A549 treated with AZD9567 at 1 μM for 4 hours (cell line): ENCODE data around the gene GMFB. TPM values are rescaled to one million over a fixed set of nuclear protein-coding genes. Genes with fewer than 3 reads are reported as not detected.

Experiments
- total RNA-seq: library from RNA; stranded (reverse); fragments of 200-300 nt; extraction: Qiagen RNA extraction; gene quantifications from 5 replicates; pipeline ENCODE4 v1.2.3, GENCODE V29; 2022; ENCODE audit not compliant: insufficient read depth

Gene GMFB
- total RNA-seq, result 31.2 to 50.5 TPM (median 43.5 TPM) in 5 replicates

DNA sequence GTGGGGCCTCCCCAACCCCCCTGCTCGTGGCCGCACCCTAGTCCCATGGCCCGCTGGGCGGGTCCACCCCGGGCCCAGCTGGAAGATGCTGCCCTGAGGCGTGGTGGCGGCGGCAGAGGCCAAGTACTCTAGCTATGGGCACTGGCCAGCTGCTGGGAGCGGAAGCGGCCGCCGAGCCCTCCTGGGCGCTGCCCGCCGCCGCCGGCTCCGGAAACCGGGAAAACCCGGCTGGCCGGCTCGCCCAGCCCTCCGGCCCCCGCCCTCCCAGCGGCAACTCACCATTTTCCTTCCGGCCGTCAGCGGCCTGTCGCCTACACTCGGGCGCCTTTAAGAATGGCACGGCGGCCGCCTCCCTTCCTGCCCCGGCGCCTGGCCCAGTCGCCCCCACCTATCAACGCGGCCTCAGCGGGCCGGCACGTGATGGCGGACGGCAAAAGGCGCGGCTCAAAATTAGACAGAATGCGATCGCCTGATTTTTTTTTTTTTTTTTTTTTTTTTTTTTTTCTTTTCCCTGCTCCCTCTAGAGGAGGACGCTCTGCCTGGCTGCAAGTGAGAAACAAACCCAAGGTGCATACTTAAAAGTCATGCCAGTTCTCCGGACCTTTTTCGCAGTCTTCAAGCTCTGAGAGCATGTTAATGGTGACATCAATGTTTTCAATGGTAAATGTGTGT, at the start of gene GMFB:
Gene GMFB (minus strand): TSS at position 335 of the 672 bp plus-strand sequence. CDS start 53 bp downstream, at position 282.

DNA sequence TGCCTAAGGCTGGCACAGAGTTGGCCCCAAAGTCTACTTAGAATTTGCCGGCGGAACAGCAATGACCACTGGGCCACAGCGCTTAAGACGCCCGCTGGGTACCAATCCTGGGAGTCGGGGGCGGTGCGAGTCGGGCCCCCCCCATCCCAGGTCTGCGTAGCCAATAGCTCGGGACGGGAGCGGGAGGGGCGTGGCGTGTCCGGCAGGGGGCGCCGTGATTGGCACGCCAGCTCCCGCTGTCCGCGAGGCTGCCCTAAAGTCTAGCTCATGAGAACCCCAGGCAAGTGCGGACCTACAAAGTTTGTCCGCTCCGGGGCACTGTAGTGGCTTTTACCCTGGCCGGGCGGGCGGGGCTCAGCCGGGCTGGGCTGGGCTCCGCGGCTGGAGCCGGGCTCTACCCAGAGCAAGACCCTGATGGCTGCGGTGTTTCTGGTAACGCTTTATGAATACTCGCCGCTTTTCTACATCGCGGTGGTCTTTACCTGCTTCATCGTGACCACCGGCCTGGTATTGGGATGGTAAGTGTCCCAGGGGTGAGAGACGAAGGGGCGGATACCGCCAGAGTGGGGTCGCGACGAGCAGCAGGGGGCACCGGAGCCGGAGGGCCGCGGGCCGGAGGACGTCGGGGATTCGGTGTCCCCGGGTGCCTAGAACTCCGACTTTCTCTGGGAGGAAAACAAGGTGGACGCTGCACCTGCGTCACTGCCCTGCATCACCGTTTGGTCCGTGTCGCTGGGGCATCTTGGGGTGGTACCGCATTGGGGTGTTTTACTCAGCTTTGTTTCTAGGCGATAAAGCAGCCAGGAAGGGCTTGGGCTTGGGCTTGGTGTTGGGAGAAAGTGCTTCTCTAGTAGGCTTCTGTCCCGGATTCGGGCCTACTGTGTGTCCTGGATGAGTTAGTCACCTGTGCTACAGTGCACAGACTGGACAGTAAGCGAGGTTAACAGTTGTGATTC, 21.0 kb upstream of the GMFB start, which contains the start of gene CGRRF1:
Gene CGRRF1 (plus strand): TSS at position 361 of the 956 bp plus-strand sequence. CDS start 54 bp downstream, at position 415.

DNA sequence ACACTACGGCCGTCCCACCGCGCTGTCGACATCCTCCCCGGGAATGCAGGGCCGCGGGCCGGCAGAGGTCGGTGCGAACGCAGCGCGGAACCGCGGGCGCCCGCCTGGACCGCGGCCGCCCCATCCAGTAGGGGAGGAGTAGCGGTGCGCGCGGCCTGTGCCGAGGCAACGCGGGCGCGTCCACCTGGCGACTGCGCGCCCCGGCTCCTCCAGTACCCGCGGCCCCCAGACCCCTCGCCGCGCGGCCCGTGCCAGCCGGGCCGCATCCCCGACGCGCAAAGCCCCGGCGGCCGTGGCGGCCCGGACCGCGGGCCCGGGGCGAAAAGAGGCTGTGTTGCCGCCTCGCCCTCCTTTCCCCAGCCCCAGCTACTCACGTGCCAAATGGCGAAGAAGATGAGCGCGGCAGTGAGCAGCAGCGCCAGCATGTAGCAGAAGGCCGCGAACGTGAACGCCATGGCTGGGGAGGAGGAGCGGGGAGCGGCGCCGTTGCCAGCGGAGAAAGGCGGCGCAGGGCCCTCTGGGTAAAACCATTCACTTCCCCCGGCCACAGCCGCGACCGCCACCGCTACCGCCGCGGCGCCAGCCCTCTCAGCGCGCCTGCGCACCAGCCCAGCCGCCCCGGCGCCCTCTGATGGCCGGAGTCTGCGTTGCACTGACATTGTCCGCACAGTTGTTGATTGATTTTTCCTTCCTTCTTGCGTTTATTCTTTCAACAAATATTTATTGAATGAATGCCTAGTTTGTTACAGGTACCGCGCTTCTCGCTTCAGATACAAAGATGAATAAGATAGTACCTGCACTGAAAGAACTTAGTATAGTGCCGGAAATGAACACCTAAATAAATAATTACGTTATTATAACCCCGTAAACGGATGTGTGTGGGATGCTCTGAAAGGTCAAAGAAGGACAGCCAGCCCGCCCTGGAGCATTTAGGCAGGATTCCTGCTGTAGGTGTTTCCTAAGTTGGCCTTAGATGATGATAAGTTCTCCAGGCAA, 47.6 kb downstream of the GMFB start, which contains the start of gene CNIH1:
Gene CNIH1 (minus strand): TSS at position 502 of the 996 bp plus-strand sequence. CDS start 47 bp downstream, at position 455.

Other genes starting within 250 kb of the GMFB start
- 52.5 to 82.9 TPM (median 81.5 TPM) in 5 replicates for gene CDKN3, start 92.0 kb downstream of the GMFB start, total RNA-seq
- gene CNIH1, start 47.6 kb downstream of the GMFB start, total RNA-seq, result 246 to 384 TPM (median 263 TPM) in 5 replicates
- 16.6 to 25.9 TPM (median 20.1 TPM) in 5 replicates for gene CGRRF1, start 20.9 kb upstream of the GMFB start, total RNA-seq
- gene SAMD4A, start 78.1 kb upstream of the GMFB start, total RNA-seq, result 10.3 to 12.3 TPM (median 11.9 TPM) in 5 replicates